ENCODE measurements around the gene DMD. TPM values are rescaled to one million over a fixed set of nuclear protein-coding genes. Genes with fewer than 3 reads are reported as not detected.

The DMD gene
- total RNA-seq, 6 experiments from 2014 or later, result 4.9 to 6.0 (median 5.5) TPM

DNA sequence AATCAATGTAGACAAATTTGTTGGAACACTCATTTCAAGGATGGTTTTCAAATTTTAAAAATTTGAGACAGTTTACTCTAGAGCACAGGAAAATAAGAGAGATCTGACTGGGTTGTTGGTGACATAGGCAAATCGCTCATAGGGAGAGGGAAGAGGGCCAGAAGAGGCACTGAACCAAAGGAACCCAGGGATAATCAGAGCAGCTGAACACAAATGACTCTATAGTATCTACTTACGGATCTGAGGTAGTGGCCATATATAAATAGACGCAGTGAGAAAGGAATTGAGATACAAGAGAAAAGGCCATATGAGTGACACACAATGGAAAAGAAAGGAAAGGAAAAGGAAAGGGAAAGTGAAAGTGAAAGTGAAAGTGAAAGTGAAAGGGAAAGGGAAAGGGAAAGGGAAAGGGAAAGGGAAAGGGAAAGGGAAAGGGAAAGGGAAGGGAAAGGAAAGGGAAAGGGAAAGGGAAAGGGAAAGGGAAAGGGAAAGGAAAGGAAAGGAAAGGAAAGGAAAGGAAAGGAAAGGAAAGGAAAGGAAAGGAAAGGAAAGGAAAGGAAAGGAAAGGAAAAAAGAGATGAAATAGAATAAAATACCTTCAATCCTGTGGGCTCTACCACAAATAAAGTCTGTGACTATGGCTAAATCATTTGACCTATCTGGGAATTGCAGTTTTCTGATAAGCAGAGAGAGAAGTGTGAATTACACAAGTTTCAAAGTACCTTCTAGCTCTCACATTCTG is 759.2 kb downstream of the DMD start:
- H3K27me3 Mint-ChIP-seq (ENCODE audit: insufficient read depth), result no peaks in the 10 kb centered on the region
- TF ChIP-seq, protein P1, sequence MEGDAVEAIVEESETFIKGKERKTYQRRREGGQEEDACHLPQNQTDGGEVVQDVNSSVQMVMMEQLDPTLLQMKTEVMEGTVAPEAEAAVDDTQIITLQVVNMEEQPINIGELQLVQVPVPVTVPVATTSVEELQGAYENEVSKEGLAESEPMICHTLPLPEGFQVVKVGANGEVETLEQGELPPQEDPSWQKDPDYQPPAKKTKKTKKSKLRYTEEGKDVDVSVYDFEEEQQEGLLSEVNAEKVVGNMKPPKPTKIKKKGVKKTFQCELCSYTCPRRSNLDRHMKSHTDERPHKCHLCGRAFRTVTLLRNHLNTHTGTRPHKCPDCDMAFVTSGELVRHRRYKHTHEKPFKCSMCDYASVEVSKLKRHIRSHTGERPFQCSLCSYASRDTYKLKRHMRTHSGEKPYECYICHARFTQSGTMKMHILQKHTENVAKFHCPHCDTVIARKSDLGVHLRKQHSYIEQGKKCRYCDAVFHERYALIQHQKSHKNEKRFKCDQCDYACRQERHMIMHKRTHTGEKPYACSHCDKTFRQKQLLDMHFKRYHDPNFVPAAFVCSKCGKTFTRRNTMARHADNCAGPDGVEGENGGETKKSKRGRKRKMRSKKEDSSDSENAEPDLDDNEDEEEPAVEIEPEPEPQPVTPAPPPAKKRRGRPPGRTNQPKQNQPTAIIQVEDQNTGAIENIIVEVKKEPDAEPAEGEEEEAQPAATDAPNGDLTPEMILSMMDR (IDR thresholded peaks at IDR 0.05), result no peak
- H3K4me3 Mint-ChIP-seq, result no peak overlapping the region
- DNase-seq, result no peak
- H3K27ac Mint-ChIP-seq, result no peak overlapping the region
- no peaks in the 10 kb centered on the region for H3K36me3 Mint-ChIP-seq (ENCODE audit: low read depth)
- peaks cover 6% of the 10 kb centered on the region for H3K9me3 Mint-ChIP-seq
- H3K4me1 Mint-ChIP-seq (ENCODE audit: low read depth), result no peaks in the 10 kb centered on the region

DNA sequence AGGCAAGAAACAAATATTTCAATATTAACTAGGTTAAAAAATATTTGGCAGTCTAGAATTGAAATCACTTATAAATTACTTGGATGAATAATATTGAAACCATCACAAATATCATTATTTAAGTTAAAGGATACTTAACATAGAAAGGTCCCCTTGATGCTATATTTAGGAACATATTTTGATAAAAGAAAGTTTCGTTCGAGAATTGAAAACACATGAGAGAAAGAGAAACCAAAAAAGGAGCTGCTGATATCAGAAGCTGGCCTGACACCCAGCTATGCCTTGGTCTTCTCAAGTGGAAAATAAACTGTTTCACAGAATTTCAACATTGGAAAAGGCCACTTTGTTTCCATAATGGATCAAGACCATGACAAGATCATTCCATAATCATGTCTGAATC is 762.4 kb downstream of the DMD start:
- H3K4me3 Mint-ChIP-seq, result no peak overlapping the region
- TF ChIP-seq, protein P1 (IDR thresholded peaks at IDR 0.05), result no peak
- DNase-seq, result no peak
- H3K27ac Mint-ChIP-seq, result no peak overlapping the region
- peaks cover 4% of the 10 kb centered on the region for H3K9me3 Mint-ChIP-seq
- H3K36me3 Mint-ChIP-seq (ENCODE audit: low read depth), result no peaks in the 10 kb centered on the region
- H3K4me1 Mint-ChIP-seq (ENCODE audit: low read depth), result no peaks in the 10 kb centered on the region
- H3K27me3 Mint-ChIP-seq (ENCODE audit: insufficient read depth), result no peaks in the 10 kb centered on the region

DNA sequence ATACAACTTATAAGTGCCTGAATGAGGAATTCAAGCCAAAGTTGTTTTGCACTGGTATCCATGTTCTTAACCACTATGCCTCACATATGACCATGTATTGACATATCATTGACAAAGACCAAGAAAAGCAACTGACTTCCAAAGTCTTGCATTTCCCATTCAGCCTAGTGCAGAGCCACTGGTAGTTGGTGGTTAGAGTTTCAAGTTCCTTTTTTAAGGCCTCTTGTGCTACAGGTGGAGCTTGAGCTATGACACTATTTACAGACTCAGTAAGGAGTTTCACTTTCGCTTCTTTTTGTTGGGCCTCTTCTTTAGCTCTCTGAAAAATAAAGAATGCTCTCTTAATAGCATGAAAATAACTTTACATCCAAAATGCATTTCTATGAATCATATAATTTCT is 763.0 kb downstream of the DMD start:
- H3K27ac Mint-ChIP-seq, result no peak overlapping the region
- no peaks in the 10 kb centered on the region for H3K36me3 Mint-ChIP-seq (ENCODE audit: low read depth)
- H3K9me3 Mint-ChIP-seq, result peaks cover 4% of the 10 kb centered on the region
- no peaks in the 10 kb centered on the region for H3K4me1 Mint-ChIP-seq (ENCODE audit: low read depth)
- H3K27me3 Mint-ChIP-seq (ENCODE audit: insufficient read depth), result no peaks in the 10 kb centered on the region
- TF ChIP-seq, protein P1 (IDR thresholded peaks at IDR 0.05), result no peak
- no peak overlapping the region for H3K4me3 Mint-ChIP-seq
- DNase-seq, result no peak

DNA sequence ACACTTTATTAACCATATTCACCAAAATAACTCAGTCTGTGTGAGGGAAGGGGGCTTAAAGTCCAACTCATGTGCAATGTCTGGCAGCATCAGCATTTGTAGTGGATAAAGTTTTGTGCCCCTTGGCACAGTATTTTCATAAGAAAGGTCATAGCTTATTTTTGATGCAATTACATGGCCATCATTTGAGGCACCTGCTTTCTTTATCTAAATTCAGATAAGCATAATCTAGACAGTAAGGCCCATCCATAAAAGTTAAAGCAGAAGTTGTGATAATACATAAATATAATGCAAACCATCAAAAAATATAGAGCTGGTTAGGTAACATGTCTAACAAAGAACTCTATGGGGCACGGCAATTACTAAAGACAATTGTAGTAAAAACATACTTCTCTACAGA is 763.7 kb downstream of the DMD start:
- Mint-ChIP-seq H3K27ac (no peak overlapping the region), H3K27me3 (ENCODE audit: insufficient read depth) (no peaks in the 10 kb centered on the region), H3K4me3 (no peak overlapping the region), H3K36me3 (ENCODE audit: low read depth) (no peaks in the 10 kb centered on the region), H3K9me3 (peaks cover 11% of the 10 kb centered on the region), H3K4me1 (ENCODE audit: low read depth) (no peaks in the 10 kb centered on the region)
- TF ChIP-seq, protein P1 (IDR thresholded peaks at IDR 0.05), result no peak
- no peak for DNase-seq

DNA sequence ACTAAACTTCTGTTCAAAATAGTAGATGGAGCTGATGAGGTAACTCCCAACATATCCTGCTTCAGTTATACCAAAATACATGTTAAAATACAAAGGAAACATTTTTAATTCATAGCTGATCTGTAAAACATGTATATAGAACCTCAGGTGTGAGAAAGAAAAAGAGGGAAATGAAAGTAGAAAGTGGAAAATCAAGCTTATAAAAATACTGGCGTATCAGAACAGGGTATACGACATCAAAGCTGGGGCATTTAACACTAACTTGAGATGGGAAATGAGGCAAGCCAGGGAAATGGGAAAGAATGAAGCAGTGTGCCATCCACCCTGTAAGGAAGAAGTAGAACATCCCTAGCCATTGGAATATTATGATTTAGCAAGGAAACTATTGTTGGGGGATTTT is 767.5 kb downstream of the DMD start:
- no peaks in the 10 kb centered on the region for H3K27me3 Mint-ChIP-seq (ENCODE audit: insufficient read depth)
- TF ChIP-seq, protein P1 (IDR thresholded peaks at IDR 0.05), result no peak
- H3K4me3 Mint-ChIP-seq, result no peak overlapping the region
- H3K9me3 Mint-ChIP-seq, result peaks cover 9% of the 10 kb centered on the region
- no peak overlapping the region for H3K27ac Mint-ChIP-seq
- H3K4me1 Mint-ChIP-seq (ENCODE audit: low read depth), result no peaks in the 10 kb centered on the region
- H3K36me3 Mint-ChIP-seq (ENCODE audit: low read depth), result no peaks in the 10 kb centered on the region
- no peak for DNase-seq

Data from HFFc6 (cell line).